K562 (cell line): ENCODE data around the gene OXSR1. TPM values are rescaled to one million over a fixed set of nuclear protein-coding genes. Genes with fewer than 3 reads are reported as not detected.

ENCODE experiments used
- CSDE1 ChIP-seq, 2 experiments: fragments of 450-650 bp; IDR thresholded peaks; 2 replicates each; pipeline ENCODE4 v1.6.1; 2016; ENCODE audit warnings: mild to moderate bottlenecking in 1 of 2
- EHMT2 ChIP-seq: fragments of 450-650 bp; IDR thresholded peaks from 2 replicates; pipeline ENCODE4 v1.6.1; 2018; ENCODE audit warnings: antibody characterized with exemption
- FOXK1 ChIP-seq: sonication (generic); formaldehyde crosslinking; IDR thresholded peaks from 2 replicates; pipeline ENCODE4 v1.8.0; 2022; ENCODE audit warnings: missing genetic modification reagents, mild to moderate bottlenecking, borderline replicate concordance
- FOXM1 ChIP-seq, 2 experiments: fragments of 450-650 bp in 1 of 2; sonication (generic) in 1 of 2; formaldehyde crosslinking in 1 of 2; IDR thresholded peaks; 2 replicates each; pipeline versions ENCODE4 v1.6.1 to v1.9.0; 2017 to 2022; ENCODE audit warnings: low read depth in 2 of 2, mild to moderate bottlenecking in 2 of 2, missing genetic modification reagents in 1 of 2, moderate library complexity in 1 of 2
- GATA2 ChIP-seq: sonication (generic); formaldehyde crosslinking; IDR thresholded peaks from 2 replicates; pipeline ENCODE4 v1.4.0; 2020; ENCODE audit warnings: mild to moderate bottlenecking, missing genetic modification reagents
- MAZ ChIP-seq, 2 experiments: fragments of 450-650 bp in 1 of 2; sonication (generic) in 1 of 2; formaldehyde crosslinking; IDR thresholded peaks in 1 of 2; conservative IDR thresholded peaks in 1 of 2; 2 replicates each; pipeline versions ENCODE4 v1.4.0 to v1.5.0; 2020; ENCODE audit warnings: mild to moderate bottlenecking in 1 of 2, missing genetic modification reagents in 1 of 2
- MCM5 ChIP-seq: fragments of 450-650 bp; IDR thresholded peaks from 2 replicates; pipeline ENCODE4 v1.6.1; 2016; ENCODE audit warnings: low read depth
- NCOR1 ChIP-seq: fragments of 450-650 bp; IDR thresholded peaks from 2 replicates; pipeline ENCODE4 v1.6.1; 2016; ENCODE audit warnings: mild to moderate bottlenecking, moderate library complexity
- NFATC3 ChIP-seq: fragments of 450-650 bp; IDR thresholded peaks from 2 replicates; pipeline ENCODE4 v1.6.1; 2017; ENCODE audit warnings: mild to moderate bottlenecking
- NFE2 ChIP-seq: IDR thresholded peaks from 2 replicates; pipeline ENCODE4 v1.6.1; 2014; ENCODE audit warnings: antibody characterized with exemption, low read depth
- NR2C1 ChIP-seq, 2 experiments: fragments of 450-650 bp; IDR thresholded peaks; 2 replicates each; pipeline ENCODE4 v1.6.1; 2017; ENCODE audit warnings: mild to moderate bottlenecking in 2 of 2, antibody characterized with exemption in 1 of 2, inconsistent platforms in 1 of 2, missing compliant biosample characterization in 1 of 2, missing genetic modification characterization in 1 of 2
- NUFIP1 ChIP-seq: fragments of 450-650 bp; IDR thresholded peaks from 2 replicates; pipeline ENCODE4 v1.6.1; 2018; ENCODE audit not compliant: partially characterized antibody
- PML ChIP-seq: IDR thresholded peaks from 2 replicates; pipeline ENCODE4 v1.6.1; 2012; ENCODE audit warnings: low read length, inconsistent platforms
- POU5F1 ChIP-seq: fragments of 150-350 bp; IDR thresholded peaks from 2 replicates; pipeline ENCODE4 v1.6.1; 2014; ENCODE audit warnings: borderline replicate concordance, low read length, low read depth, mild to moderate bottlenecking; ENCODE audit not compliant: partially characterized antibody
- PRMT5 ChIP-seq: sonication (generic); formaldehyde crosslinking; IDR thresholded peaks from 2 replicates; pipeline ENCODE4 v1.5.0; 2020; ENCODE audit warnings: missing genetic modification reagents
- RAD21 ChIP-seq, 2 experiments: fragments of 250-450 bp in 1 of 2; fragments of 450-650 bp in 1 of 2; sonication (Bioruptor Pico) in 1 of 2; formaldehyde crosslinking in 1 of 2; IDR thresholded peaks in 1 of 2; conservative IDR thresholded peaks in 1 of 2; 2 replicates each; pipeline versions ENCODE4 v1.4.0 to v1.8.0; 2020 to 2022; ENCODE audit warnings: mild to moderate bottlenecking in 2 of 2, moderate library complexity in 1 of 2
- RBFOX2 ChIP-seq: fragments of 200-400 bp; formaldehyde crosslinking; IDR thresholded peaks from 2 replicates; pipeline ENCODE4 v1.6.1; 2017; ENCODE audit warnings: low read depth, mild to moderate bottlenecking, low read length, moderate library complexity
- SMC3 ChIP-seq: conservative IDR thresholded peaks from 2 replicates; pipeline ENCODE4 v1.6.1; 2011; ENCODE audit warnings: low read depth, low read length, improper control_type of control experiment; ENCODE audit not compliant: insufficient read depth
- SPI1 ChIP-seq: IDR thresholded peaks from 2 replicates; pipeline ENCODE4 v1.6.1; 2011; ENCODE audit warnings: low read depth, low read length, control low read depth, borderline replicate concordance
- TCF3 ChIP-seq: sonication (generic); formaldehyde crosslinking; IDR thresholded peaks from 2 replicates; pipeline ENCODE4 v1.4.0; 2020; ENCODE audit warnings: mild to moderate bottlenecking, missing genetic modification reagents
- THRAP3 ChIP-seq: fragments of 450-650 bp; IDR thresholded peaks from 2 replicates; pipeline ENCODE4 v1.6.1; 2016; ENCODE audit warnings: mild to moderate bottlenecking, inconsistent platforms, borderline replicate concordance
- TRIM24 ChIP-seq, 2 experiments: fragments of 450-650 bp; IDR thresholded peaks; 2 replicates each; pipeline ENCODE4 v1.6.1; 2016
- TRIM28 ChIP-seq: fragments of 450-650 bp; IDR thresholded peaks from 2 replicates; pipeline ENCODE4 v1.6.1; 2017
- ZEB2 ChIP-seq: fragments of 450-650 bp; IDR thresholded peaks from 2 replicates; pipeline ENCODE4 v1.6.1; 2016
- polyA plus RNA-seq, 8 experiments: library from polyadenylated mRNA; depleted of rRNA in 4 of 8; stranded (reverse) in 5 of 8; unstranded in 3 of 8; fragments of >200 nt; fragmentation: Nextera tagmentation in 2 of 8; fragmentation: Illumina TruSeq in 1 of 8; extraction: Ambion mirVana in 2 of 8; extraction: Trizol in 1 of 8; gene quantifications; 2 replicates each; pipeline versions ENCODE4 v1.2.1 to v1.2.3, GENCODE V29; 2011 to 2014; ENCODE audit warnings: inconsistent platforms in 1 of 8, missing spikeins in 1 of 8
- total RNA-seq, 7 experiments: library from RNA; depleted of rRNA in 6 of 7; stranded (reverse); fragments of >200 nt in 6 of 7; fragmentation: Illumina TruSeq in 2 of 7; extraction: Trizol in 2 of 7; gene quantifications; 2 replicates each; pipeline versions ENCODE4 v1.2.1 to v1.2.3, GENCODE V29; 2011 to 2021; ENCODE audit warnings: low replicate concordance in 1 of 7
- TF ChIP-seq, protein P1 (sequence below): sonication (generic); formaldehyde crosslinking; IDR thresholded peaks from 2 replicates; pipeline ENCODE4 v1.8.0; 2022; ENCODE audit warnings: missing genetic modification reagents, mild to moderate bottlenecking, borderline replicate concordance
- TF ChIP-seq, protein P2 (sequence below): fragments of 250-450 bp; sonication (Bioruptor Pico); IDR thresholded peaks from 2 replicates; pipeline ENCODE4 v1.5.0; 2020; ENCODE audit warnings: mild to moderate bottlenecking, borderline replicate concordance
- TF ChIP-seq, protein P3 (sequence below): fragments of 450-650 bp; formaldehyde crosslinking; conservative IDR thresholded peaks from 2 replicates; pipeline ENCODE4 v1.4.0; 2022; ENCODE audit warnings: mild to moderate bottlenecking, missing genetic modification characterization

Gene OXSR1
- total and polyA plus RNA-seq, 9 of the 15 experiments (the other 6 are each of a cell fraction or from before 2014, with no cell fraction given), result 15.7 to 87.6 (median 48.7) TPM

DNA sequence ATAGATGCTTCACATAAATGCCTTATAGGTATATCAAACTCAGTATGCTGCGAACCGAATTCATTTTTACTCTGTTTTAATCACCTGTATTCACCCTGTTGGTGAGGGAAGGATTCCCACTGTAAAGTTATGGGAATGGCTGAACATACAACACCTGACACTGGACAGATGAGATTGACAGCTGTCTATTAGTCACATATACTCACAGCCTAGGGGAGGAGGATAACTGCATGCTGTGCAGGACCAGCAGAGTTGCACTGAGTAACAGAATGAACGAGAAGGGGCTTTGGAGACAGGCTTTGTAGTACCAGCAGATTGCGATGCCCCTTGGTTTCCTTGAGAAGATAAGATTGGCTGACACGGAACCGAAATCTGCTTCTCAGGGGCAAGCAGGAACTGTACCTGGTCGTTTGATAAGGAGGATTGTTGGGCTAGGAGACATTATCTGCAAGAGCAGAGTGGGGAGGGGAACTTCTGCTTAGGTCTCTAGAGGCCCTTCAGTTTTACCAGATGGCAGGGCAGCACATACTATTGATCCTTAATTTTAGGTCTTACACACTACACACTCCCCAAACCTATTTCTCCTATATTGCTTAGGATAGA is 56.8 kb downstream of the OXSR1 start (continued):
- TF ChIP-seq FOXM1 (IDR thresholded peaks at IDR 0.05; ENCODE audit: low read depth) (no peak), FOXM1 (CRISPR knock-in tag; IDR thresholded peaks at IDR 0.05; ENCODE audit: low read depth) (no peak), MAZ (CRISPR knock-in tag; conservative IDR thresholded peaks at IDR 0.05 in 1 of 2, IDR thresholded peaks at IDR 0.05 in 1 of 2) (0 out of 4 replicates have a peak, but pooled peaks of 1 of the 2 experiments have one; percentile 57), NR2C1 (IDR thresholded peaks at IDR 0.05) (no peak), NR2C1 (tag; IDR thresholded peaks at IDR 0.05) (0 out of 2 replicates have a peak, but pooled peaks have one; percentile 9), PRMT5 (no peak), TCF3 (CRISPR knock-in tag) (peak; percentile 89), NUFIP1 (no peak), SPI1 (0 out of 2 replicates have a peak, but pooled peaks have one; percentile 11), SMC3 (no peak), NFATC3 (no peak), GATA2 (0 out of 2 replicates have a peak, but pooled peaks have one; percentile 19), EHMT2 (no peak), TRIM24 (IDR thresholded peaks at IDR 0.05) (peak; percentile 62 to 65; a peak in 3 of 4 replicates), RBFOX2 (no peak), CSDE1 (IDR thresholded peaks at IDR 0.05) (no peak), PML (peak; percentile 74; the same call in 1 of the 2 replicates), TRIM28 (no peak), ZEB2 (peak; percentile 72; the same call in 1 of the 2 replicates), MCM5 (no peak), FOXK1 (CRISPR knock-in tag) (no peak), POU5F1 (no peak), NFE2 (no peak), RAD21 (CRISPR knock-in tag; conservative IDR thresholded peaks at IDR 0.05 in 1 of 2, IDR thresholded peaks at IDR 0.05 in 1 of 2) (no peak), THRAP3 (no peak), NCOR1 (peak; percentile 83)
- TF ChIP-seq, protein P1, sequence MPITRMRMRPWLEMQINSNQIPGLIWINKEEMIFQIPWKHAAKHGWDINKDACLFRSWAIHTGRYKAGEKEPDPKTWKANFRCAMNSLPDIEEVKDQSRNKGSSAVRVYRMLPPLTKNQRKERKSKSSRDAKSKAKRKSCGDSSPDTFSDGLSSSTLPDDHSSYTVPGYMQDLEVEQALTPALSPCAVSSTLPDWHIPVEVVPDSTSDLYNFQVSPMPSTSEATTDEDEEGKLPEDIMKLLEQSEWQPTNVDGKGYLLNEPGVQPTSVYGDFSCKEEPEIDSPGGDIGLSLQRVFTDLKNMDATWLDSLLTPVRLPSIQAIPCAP (CRISPR knock-in tag), result no peak
- TF ChIP-seq, protein P2, sequence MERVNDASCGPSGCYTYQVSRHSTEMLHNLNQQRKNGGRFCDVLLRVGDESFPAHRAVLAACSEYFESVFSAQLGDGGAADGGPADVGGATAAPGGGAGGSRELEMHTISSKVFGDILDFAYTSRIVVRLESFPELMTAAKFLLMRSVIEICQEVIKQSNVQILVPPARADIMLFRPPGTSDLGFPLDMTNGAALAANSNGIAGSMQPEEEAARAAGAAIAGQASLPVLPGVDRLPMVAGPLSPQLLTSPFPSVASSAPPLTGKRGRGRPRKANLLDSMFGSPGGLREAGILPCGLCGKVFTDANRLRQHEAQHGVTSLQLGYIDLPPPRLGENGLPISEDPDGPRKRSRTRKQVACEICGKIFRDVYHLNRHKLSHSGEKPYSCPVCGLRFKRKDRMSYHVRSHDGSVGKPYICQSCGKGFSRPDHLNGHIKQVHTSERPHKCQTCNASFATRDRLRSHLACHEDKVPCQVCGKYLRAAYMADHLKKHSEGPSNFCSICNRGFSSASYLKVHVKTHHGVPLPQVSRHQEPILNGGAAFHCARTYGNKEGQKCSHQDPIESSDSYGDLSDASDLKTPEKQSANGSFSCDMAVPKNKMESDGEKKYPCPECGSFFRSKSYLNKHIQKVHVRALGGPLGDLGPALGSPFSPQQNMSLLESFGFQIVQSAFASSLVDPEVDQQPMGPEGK (CRISPR knock-in tag), result no peak
- TF ChIP-seq, protein P3, sequence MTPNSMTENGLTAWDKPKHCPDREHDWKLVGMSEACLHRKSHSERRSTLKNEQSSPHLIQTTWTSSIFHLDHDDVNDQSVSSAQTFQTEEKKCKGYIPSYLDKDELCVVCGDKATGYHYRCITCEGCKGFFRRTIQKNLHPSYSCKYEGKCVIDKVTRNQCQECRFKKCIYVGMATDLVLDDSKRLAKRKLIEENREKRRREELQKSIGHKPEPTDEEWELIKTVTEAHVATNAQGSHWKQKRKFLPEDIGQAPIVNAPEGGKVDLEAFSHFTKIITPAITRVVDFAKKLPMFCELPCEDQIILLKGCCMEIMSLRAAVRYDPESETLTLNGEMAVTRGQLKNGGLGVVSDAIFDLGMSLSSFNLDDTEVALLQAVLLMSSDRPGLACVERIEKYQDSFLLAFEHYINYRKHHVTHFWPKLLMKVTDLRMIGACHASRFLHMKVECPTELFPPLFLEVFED, result no peak
